ENCODE data around the gene IRS1. TPM values are rescaled to one million over a fixed set of nuclear protein-coding genes. Genes with fewer than 3 reads are reported as not detected.
"Not testable (repeated sequence)": the region's sequence is repeated elsewhere in the genome, so short reads cannot be mapped to it uniquely, and the experiment has no call there.

Gene IRS1
- polyA plus RNA-seq, 1 of the 3 experiments (the other 2 are of a cell fraction), result 16.5 TPM

- TF ChIP-seq POLR2AphosphoS5 (IDR thresholded peaks at IDR 0.05; ENCODE audit: low read depth, low read length), result peak; percentile 88
These were observed 36.4 kb upstream of the IRS1 start, which contains the start of gene RHBDD1 (continued) for GRCh38 chr2:226835796-226836547.

GRCh38 chr2:226835420-226835795, 35.8 kb upstream of the IRS1 start:
- Histone ChIP-seq H3K79me2 (ENCODE audit: insufficient read depth) (peaks cover 28% of the 10 kb centered on the region), H3F3A (replicated peaks; ENCODE audit: insufficient read depth) (peaks cover 16% of the 10 kb centered on the region), H3K36me3 (replicated peaks in 1 of 2; ENCODE audit: control insufficient read depth in 1 of 2, insufficient read depth in 2 of 2, low read length in 1 of 2) (peaks cover 0 to 6% of the 10 kb centered on the region in 2 experiments), H3K27me3 (ENCODE audit: insufficient read depth) (no peaks in the 10 kb centered on the region), H2AFZ (ENCODE audit: low read depth) (peak overlapping the region; percentile 96), H4K20me1 (ENCODE audit: insufficient read depth) (no peaks in the 10 kb centered on the region), H3K9me2 (no peaks in the 10 kb centered on the region), H3K4me3 (ENCODE audit: low read depth in 2 of 2, low read length in 1 of 2) (peak overlapping the region; percentile 73 to 90), H3K4me2 (peak overlapping the region; percentile 93), H3K9me3 (no peaks in the 10 kb centered on the region), H3K9ac (peak overlapping the region; percentile 89), H3K4me1 (ENCODE audit: control insufficient read depth in 1 of 2, insufficient read depth in 2 of 2, low read depth in 1 of 2, low read length in 1 of 2) (peaks cover 6 to 18% of the 10 kb centered on the region in 2 experiments; a peak in 3 of 4 replicates), H3K27ac (ENCODE audit: low read depth in 2 of 2, low read length in 1 of 2) (peak overlapping the region; percentile 76 to 97)
- ChIA-PET CTCF (interaction anchor here (0.6 to 1.7 kb wide), 8 partner anchors 10 to 198 kb away, joined by 3 to 9 read pairs (median 4); partner anchors contain the start of gene IRS1), POLR2A (interaction anchor here (0.6 kb wide), 1 partner anchor 11 kb away, joined by 4 read pairs; no protein-coding TSS in a partner anchor)
- 14% methylated on average over 12 of the region's 26 CpGs for WGBS (ENCODE audit: low lambda C conversion rate)
- no peak for TF ChIP-seq RXRA (IDR thresholded peaks at IDR 0.05; ENCODE audit: borderline replicate concordance, low read depth)
- TF ChIP-seq MEF2A (IDR thresholded peaks at IDR 0.05; ENCODE audit: borderline replicate concordance, low read depth), result no peak
- TF ChIP-seq CTCF (IDR thresholded peaks at IDR 0.05), result no peak
- no peak for TF ChIP-seq TAF1 (IDR thresholded peaks at IDR 0.05; ENCODE audit: borderline replicate concordance, low read depth, low read length)
- no peak for DNase-seq

GRCh38 chr2:226834880-226835279, 35.3 kb upstream of the IRS1 start:
- not testable (repeated sequence) for H3K9ac ChIP-seq; H3K9me2 ChIP-seq; H3K27me3 ChIP-seq (ENCODE audit: insufficient read depth); DNase-seq; H3K36me3 ChIP-seq (replicated peaks in 1 of 2; ENCODE audit: control insufficient read depth in 1 of 2, insufficient read depth in 2 of 2, low read length in 1 of 2); H3K27ac ChIP-seq (ENCODE audit: low read depth in 2 of 2, low read length in 1 of 2); H4K20me1 ChIP-seq (ENCODE audit: insufficient read depth); H3K9me3 ChIP-seq
- H3K4me1 ChIP-seq (ENCODE audit: control insufficient read depth in 1 of 2, insufficient read depth in 2 of 2, low read depth in 1 of 2, low read length in 1 of 2), result peaks cover 6 to 18% of the 10 kb centered on the region in 2 experiments; a peak in 3 of 4 replicates
- H2AFZ ChIP-seq (ENCODE audit: low read depth), result peak overlapping the region; percentile 96; the same call in 1 of the 2 replicates
- POLR2A ChIA-PET, result interaction anchor here (0.6 kb wide), 1 partner anchor 10 kb away, joined by 4 read pairs; no protein-coding TSS in a partner anchor
- H3K4me2 ChIP-seq, result peak overlapping the region; percentile 93
- 85% methylated on average over 18 of the region's 18 CpGs for WGBS (ENCODE audit: low lambda C conversion rate)
- H3K79me2 ChIP-seq (ENCODE audit: insufficient read depth), result peaks cover 23% of the 10 kb centered on the region
- peak overlapping the region in 1 of 2 experiments; percentile 90; a peak in 1 of 4 replicates for H3K4me3 ChIP-seq (ENCODE audit: low read depth in 2 of 2, low read length in 1 of 2)
- CTCF ChIA-PET, result interaction anchor here (0.6 to 1.7 kb wide), 5 partner anchors 10 to 151 kb away, joined by 3 to 9 read pairs (median 4); partner anchors contain the start of gene IRS1
- peaks cover 16% of the 10 kb centered on the region for H3F3A ChIP-seq (replicated peaks; ENCODE audit: insufficient read depth)
